Fibroblast of lung (primary cell): Measurements from ENCODE around the gene HOXC12. TPM values are rescaled to one million over a fixed set of nuclear protein-coding genes. Genes with fewer than 3 reads are reported as not detected.

ENCODE experiments used
- DNase-seq, 2 donors: peaks; one replicate each; pipeline versions ENCODE4 v3.0.0 to v3.0.0-alpha.2; 2010; ENCODE audit warnings: low read depth in 2 of 2
- H2AFZ ChIP-seq: 2 replicates; pipeline ENCODE4 v1.5.1; 2012; ENCODE audit warnings: low read length, control low read depth, inconsistent platforms
- H3K27ac ChIP-seq: 2 replicates; pipeline ENCODE4 v1.5.1; 2011; ENCODE audit warnings: low read length, control low read depth; ENCODE audit not compliant: insufficient read depth
- H3K27me3 ChIP-seq: 2 replicates; pipeline ENCODE4 v1.5.1; 2011; ENCODE audit warnings: mild to moderate bottlenecking, low read length; ENCODE audit not compliant: control insufficient read depth, insufficient read depth
- H3K36me3 ChIP-seq: 2 replicates; pipeline ENCODE4 v1.5.1; 2011; ENCODE audit warnings: low read length; ENCODE audit not compliant: control insufficient read depth, insufficient read depth
- H3K4me1 ChIP-seq: 2 replicates; pipeline ENCODE4 v1.5.1; 2011; ENCODE audit warnings: low read length; ENCODE audit not compliant: control insufficient read depth, insufficient read depth; ENCODE audit errors: extremely low read depth
- H3K4me2 ChIP-seq: 2 replicates; pipeline ENCODE4 v1.5.1; 2011; ENCODE audit warnings: low read length, control low read depth; ENCODE audit not compliant: insufficient read depth; ENCODE audit errors: extremely low read depth
- H3K4me3 ChIP-seq, 4 experiments: fragments of 200-600 bp in 1 of 4; sonication (generic) in 1 of 4; replicated peaks in 1 of 4; 2 replicates each; pipeline ENCODE4 v1.5.1; 2011 to 2016; ENCODE audit warnings: low read length in 4 of 4, low read depth in 3 of 4, mild to moderate bottlenecking in 3 of 4, control low read depth in 2 of 4, inconsistent platforms in 1 of 4, mixed read lengths in 1 of 4; ENCODE audit not compliant: insufficient read depth in 1 of 4; ENCODE audit errors: control extremely low read depth in 1 of 4
- H3K79me2 ChIP-seq: 2 replicates; pipeline ENCODE4 v1.5.1; 2012; ENCODE audit warnings: mild to moderate bottlenecking, low read length, inconsistent platforms; ENCODE audit not compliant: control insufficient read depth, insufficient read depth
- H3K9ac ChIP-seq: 2 replicates; pipeline ENCODE4 v1.5.1; 2011; ENCODE audit warnings: mild to moderate bottlenecking, low read length, control low read depth; ENCODE audit not compliant: insufficient read depth
- H3K9me3 ChIP-seq: 2 replicates; pipeline ENCODE4 v1.5.1; 2012; ENCODE audit warnings: low read depth, low read length; ENCODE audit not compliant: control insufficient read depth, insufficient read depth
- H4K20me1 ChIP-seq: 2 replicates; pipeline ENCODE4 v1.5.1; 2011; ENCODE audit warnings: low read length; ENCODE audit not compliant: control insufficient read depth, insufficient read depth; ENCODE audit errors: extremely low read depth
- EZH2 ChIP-seq: IDR thresholded peaks from 2 replicates; pipeline ENCODE4 v1.5.1; 2012; ENCODE audit warnings: low read length, control low read depth, mild to moderate bottlenecking; ENCODE audit errors: missing control alignments
- polyA plus RNA-seq, 2 donors: library from polyadenylated mRNA; depleted of rRNA in 1 of 2; stranded (reverse) in 1 of 2; unstranded in 1 of 2; fragments of >200 nt; gene quantifications; 2 replicates each; pipeline ENCODE4 v1.2.1, GENCODE V29; 2011 to 2012; ENCODE audit warnings: missing spikeins in 1 of 2
- total RNA-seq: library from RNA; depleted of rRNA; stranded (reverse); fragments of >200 nt; gene quantifications from 2 replicates; pipeline ENCODE4 v1.2.1, GENCODE V29; 2014
- TF ChIP-seq, protein P1 (sequence below), 2 donors: IDR thresholded peaks in 1 of 2; conservative IDR thresholded peaks in 1 of 2; 1 replicate in 1 of 2; 2 replicates in 1 of 2; pipeline ENCODE4 v1.5.1; 2011 to 2012; ENCODE audit warnings: low read length in 2 of 2, control low read depth in 1 of 2, inconsistent platforms in 1 of 2, low read depth in 1 of 2, mild to moderate bottlenecking in 1 of 2

Gene HOXC12
- total and polyA plus RNA-seq, 2 donors (not counting 1 experiment from before 2014, with no cell fraction given), result not detected

DNA sequence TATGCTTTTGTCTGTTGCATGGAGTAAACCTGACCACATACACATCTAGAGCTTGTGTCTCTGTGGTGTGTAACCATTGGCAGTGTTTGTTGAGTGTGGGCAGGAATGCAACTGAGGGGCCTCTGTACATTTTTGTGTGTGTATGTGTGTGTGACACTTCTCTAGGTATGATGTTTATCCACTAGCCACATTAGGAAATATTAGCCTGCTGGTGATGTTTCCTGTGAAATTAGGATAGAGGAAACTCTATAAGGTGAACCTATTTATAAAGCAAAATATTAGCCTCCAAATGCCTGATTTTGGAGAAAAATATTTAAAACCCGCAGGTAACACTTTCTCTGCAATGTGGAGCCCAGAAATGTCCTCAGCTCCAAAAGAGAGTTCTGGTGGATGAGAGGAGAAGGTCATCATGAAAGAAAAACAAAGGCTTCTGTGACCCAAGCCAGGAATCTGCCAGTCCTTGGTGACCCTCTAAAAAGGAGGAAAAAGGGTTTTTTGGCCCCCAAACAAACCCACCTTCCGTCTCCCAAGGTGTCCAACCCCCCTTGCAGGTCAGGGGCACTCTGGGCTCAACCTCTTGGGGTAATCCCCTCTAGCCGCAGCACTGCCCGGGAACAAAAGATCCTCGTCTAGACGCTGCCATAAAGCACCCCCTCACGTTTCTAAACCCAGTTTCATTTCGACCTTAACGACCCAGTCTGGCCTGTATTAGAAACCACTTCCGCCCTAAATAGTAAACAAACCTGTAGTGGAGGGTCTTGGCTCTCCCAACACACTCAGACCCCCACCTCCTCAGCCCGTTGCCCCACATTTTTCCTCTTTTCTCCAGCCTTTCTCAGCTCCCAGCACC lies 23.1 kb downstream of the HOXC12 start:
- H3K4me2 ChIP-seq, result no peak overlapping the region
- no peaks in the 10 kb centered on the region for H4K20me1 ChIP-seq
- H3K9ac ChIP-seq, result no peak overlapping the region
- TF ChIP-seq, protein P1, sequence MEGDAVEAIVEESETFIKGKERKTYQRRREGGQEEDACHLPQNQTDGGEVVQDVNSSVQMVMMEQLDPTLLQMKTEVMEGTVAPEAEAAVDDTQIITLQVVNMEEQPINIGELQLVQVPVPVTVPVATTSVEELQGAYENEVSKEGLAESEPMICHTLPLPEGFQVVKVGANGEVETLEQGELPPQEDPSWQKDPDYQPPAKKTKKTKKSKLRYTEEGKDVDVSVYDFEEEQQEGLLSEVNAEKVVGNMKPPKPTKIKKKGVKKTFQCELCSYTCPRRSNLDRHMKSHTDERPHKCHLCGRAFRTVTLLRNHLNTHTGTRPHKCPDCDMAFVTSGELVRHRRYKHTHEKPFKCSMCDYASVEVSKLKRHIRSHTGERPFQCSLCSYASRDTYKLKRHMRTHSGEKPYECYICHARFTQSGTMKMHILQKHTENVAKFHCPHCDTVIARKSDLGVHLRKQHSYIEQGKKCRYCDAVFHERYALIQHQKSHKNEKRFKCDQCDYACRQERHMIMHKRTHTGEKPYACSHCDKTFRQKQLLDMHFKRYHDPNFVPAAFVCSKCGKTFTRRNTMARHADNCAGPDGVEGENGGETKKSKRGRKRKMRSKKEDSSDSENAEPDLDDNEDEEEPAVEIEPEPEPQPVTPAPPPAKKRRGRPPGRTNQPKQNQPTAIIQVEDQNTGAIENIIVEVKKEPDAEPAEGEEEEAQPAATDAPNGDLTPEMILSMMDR (conservative IDR thresholded peaks at IDR 0.05 in 1 of 2, IDR thresholded peaks at IDR 0.05 in 1 of 2; ENCODE audit: low read depth in 1 of 2, low read length in 2 of 2), result no peak
- no peak for TF ChIP-seq EZH2
- no peaks in the 10 kb centered on the region for H3K36me3 ChIP-seq
- H2AFZ ChIP-seq, result no peak overlapping the region
- H3K4me1 ChIP-seq, result no peaks in the 10 kb centered on the region
- no peak overlapping the region for H3K27ac ChIP-seq
- no peak for DNase-seq
- H3K4me3 ChIP-seq, result no peak overlapping the region
- H3K79me2 ChIP-seq, result no peaks in the 10 kb centered on the region
- peaks cover 92% of the 10 kb centered on the region for H3K27me3 ChIP-seq
- H3K9me3 ChIP-seq, result no peaks in the 10 kb centered on the region

DNA sequence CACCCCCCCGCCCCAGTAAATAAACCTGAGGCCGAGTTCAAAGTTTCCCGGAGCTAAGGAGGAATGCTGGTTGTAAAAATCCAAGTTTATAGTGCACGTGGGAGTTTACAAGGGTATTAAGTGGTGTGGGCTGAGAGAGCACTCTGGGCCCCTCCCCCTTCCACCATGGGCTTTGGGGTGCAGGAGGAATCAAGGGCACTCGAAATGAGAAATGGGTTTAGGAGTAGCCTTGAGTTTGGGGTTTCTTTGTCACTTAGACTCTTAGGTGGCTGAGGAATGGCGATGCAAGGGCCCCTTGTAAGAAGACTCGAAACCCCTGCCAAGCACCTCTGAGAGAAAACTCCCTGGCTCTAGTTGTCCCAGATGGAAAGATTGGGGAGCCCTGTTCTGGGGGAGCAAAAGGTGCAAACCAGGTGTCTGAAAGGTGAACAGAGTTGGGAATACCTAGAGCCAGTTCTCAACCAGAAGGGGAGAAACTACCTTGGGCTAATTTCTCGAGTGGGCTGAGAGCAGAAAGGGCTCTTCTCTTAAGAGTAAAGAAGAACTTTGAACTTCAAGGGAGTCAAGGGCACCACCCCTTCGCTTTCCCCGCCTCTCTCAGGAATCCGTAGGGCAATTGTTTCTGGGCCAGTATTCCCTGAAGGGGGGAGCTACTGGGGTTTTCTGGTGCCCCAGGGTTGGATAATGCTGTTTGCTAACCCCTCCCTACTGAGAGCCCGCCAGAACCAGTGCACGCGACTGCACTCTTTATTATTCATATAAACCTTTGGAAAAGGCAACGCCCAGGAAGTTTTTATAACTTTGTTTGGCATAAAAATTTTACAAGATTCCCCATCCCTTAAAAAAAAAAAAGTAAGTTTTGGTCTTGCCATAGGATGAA lies 24.0 kb downstream of the HOXC12 start:
- Histone ChIP-seq H3K9ac (no peak overlapping the region), H3K36me3 (no peaks in the 10 kb centered on the region), H2AFZ (no peak overlapping the region), H3K27me3 (peaks cover 92% of the 10 kb centered on the region), H3K9me3 (no peaks in the 10 kb centered on the region), H3K4me2 (no peak overlapping the region), H4K20me1 (no peaks in the 10 kb centered on the region), H3K27ac (no peak overlapping the region), H3K79me2 (no peaks in the 10 kb centered on the region), H3K4me1 (no peaks in the 10 kb centered on the region), H3K4me3 (no peak overlapping the region)
- no peak for TF ChIP-seq EZH2
- TF ChIP-seq, protein P1 (conservative IDR thresholded peaks at IDR 0.05 in 1 of 2, IDR thresholded peaks at IDR 0.05 in 1 of 2; ENCODE audit: low read depth in 1 of 2, low read length in 2 of 2), result no peak
- no peak for DNase-seq
